ENCODE data around the gene OR13C2.
"Not testable (repeated sequence)": the region's sequence is repeated elsewhere in the genome, so short reads cannot be mapped to it uniquely, and the experiment has no call there.

Gene OR13C2, protein sequence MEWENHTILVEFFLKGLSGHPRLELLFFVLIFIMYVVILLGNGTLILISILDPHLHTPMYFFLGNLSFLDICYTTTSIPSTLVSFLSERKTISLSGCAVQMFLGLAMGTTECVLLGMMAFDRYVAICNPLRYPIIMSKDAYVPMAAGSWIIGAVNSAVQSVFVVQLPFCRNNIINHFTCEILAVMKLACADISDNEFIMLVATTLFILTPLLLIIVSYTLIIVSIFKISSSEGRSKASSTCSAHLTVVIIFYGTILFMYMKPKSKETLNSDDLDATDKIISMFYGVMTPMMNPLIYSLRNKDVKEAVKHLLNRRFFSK

DNA sequence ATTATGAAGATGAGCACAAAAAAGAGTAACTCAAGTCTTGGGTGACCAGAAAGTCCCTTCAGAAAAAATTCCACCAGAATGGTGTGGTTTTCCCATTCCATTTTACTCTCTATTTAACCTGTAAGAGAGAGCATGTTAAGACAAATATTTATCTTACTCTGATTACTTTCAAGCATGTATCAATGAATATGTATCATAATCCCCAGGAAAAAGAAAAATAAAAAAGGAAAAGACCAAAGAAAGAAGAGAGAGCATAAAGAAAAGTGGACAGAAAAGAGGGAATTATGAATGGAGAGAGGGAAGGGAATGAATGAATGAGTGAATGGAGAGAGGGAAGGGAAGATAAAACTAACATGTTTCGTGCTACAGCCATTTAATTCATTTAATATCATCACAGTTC, at the start of gene OR13C2:
Gene OR13C2 (minus strand): TSS at position 101 of the 400 bp plus-strand sequence. CDS start 0 bp downstream, at position 101.
- DNase-seq: not testable (repeated sequence)

DNA sequence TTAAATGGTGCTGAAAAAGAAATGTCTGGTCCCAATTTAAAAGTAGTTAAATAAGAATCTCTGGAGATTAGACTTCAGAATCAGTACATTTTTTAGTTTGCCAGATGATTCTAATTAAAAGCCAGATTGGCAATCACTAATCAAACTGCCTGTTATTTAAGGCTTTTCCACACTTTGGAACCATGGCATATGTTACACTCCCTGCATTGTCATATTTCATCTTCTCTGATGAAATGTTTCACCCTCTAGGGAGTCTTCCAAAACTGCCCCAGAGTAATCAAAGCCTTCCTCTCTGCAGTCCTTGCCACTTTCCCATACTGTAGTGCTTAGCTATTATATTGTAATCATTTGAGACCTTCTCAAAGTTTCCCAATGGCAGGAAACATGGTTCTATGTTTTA, 30.0 kb upstream of the OR13C2 start:
- no peak for DNase-seq

DNA sequence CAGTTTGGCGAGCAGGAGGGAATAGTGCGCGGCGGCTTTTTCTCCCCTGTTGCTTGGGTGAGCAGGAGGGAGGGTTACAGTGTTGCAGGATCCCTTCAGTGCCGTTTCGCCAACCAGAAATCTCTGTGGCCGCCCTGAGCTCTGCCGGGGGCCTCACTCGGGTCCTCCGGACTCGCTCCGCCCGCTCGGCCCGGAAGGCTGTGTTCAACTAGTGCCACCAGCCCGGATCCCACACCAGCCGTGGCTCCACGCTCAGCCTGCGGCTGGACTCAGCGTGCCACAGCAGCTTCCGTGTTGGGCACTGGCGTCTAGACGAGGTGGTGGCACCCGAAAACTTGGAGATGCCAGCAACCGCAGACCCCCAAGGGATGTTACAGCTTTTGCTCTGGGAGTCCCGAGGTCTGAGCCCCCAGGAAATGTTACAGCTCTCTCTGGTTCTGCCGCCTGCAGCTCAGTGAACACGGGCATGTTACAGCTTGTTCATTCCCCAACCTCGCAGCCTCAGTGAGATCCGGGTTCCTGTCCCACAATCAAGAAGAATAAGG, 28.6 kb upstream of the OR13C2 start:
- no peak for DNase-seq

DNA sequence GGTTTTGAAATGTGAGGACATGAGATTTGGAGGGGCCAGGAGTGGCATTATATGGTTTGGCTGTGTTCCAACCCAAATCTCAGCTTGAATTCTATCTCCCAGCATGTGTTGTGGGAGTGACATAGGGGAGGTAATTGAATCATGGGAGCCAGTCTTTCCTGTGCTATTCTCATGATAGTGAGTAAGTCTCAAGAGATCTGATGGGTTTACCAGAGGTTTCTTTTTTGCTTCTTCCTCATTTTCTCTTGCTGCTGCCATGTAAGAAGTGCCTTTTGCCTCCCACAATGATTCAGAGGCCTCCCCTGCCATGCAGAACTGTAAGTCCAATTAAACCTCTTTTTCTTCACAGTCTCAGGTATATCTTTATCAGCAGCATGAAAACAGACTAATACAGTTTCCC, 20.5 kb upstream of the OR13C2 start:
- not testable (repeated sequence) for DNase-seq

DNA sequence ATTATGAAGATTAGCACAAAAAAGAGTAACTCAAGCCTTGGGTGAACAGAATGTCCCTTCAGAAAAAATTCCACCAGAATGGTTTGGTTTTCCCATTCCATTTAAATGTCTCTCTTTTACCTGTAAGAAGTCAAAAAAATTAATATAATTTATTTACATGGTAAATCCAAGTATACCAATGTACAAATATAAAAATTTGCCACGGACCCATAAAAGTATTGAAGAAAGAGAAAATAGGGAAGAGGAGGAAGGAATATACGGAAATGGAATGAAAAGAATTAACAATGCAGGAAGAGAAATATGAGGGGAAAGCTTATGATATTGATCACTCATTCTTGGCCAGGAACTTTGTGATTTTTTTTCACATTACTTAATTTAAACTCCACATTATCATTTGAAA, 12.7 kb upstream of the OR13C2 start, which contains the start of gene OR13C9:
Gene OR13C9 (minus strand): TSS at position 101 of the 400 bp plus-strand sequence. CDS start 0 bp downstream, at position 101.
- no peak for DNase-seq

DNA sequence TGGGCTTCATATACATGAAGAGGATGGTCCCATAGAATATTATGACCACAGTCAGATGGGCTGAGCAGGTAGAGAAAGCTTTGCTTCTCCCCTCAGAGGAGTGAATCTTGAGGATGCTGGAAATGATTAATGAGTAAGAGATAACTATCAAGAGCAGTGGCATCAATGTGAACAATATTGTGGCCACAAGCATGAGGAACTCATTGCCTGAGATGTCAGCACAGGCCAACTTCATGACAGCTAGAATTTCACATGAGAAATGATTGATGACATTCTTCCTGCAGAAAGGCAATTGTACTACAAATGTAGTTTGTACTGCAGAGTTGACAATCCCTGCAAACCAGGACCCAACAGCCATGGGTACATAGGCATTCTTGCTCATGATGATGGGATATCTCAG, 12.0 kb upstream of the OR13C2 start:
- DNase-seq: no peak

DNA sequence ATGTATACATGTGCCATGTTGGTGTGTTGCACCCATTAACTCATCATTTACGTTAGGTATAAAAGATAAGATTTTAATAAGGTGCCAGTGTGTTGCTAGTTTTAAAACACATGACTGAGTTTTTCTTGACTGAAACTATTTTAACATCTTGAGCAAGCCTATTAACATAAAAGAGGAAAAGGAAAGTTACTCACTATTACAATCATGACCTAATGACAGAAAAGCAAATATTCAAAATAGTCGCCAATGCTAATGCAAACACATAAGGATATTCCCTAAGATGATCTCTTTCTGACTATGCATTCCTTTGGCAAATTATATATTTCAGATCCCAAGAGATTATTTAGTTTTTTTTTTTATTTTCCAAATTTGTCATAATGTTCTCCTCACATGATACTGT, 5.8 kb upstream of the OR13C2 start:
- DNase-seq: no peak

DNA sequence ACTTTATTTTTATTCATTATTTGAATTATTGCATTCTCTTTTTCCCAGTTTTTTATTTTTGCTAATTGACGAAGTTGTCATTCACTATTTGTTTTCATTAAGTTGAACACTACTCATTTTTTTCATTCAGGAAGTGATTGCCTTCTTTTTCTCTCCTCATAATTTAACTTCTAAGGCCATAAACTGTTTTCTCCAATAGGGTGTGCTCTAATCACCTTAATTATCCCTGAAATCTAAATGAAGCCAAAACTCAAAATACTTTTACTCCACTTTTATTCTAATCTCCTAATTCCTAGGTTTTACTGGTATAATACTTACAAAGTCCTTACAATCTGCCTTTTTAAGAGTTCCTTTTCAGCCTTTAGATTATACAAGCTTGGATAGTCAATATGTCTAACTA, 2.9 kb upstream of the OR13C2 start:
- no peak for DNase-seq

DNA sequence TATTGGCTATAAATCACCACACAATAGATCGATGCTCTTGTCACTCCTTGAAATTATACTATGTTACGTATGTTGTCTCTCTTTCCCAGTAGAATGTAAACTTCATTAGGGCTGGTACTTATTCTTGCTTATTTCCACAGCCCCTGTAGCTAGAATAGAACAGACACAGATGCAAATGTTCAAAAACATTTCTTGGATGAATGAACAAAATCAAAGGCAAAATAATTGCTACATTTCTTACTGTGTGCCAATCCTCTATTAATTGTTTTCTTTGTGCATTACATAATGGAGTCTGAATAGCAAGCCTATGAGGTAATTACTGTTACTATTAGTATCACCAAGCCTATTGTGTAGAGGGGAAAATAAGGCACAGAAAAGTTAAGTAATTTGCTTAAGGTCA, 725 bp upstream of the OR13C2 start:
- DNase-seq: no peak

DNA sequence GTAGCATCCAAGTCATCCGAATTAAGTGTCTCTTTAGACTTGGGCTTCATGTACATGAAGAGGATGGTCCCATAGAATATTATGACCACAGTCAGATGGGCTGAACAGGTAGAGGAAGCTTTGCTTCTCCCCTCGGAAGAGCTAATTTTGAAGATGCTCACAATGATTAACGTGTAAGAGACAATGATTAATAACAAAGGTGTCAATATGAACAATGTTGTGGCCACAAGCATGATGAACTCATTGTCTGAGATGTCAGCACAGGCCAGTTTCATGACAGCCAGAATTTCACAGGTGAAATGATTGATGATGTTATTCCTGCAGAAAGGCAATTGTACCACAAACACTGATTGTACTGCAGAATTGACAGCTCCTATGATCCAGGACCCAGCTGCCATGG, 626 bp downstream of the OR13C2 start:
- no peak for DNase-seq

DNA sequence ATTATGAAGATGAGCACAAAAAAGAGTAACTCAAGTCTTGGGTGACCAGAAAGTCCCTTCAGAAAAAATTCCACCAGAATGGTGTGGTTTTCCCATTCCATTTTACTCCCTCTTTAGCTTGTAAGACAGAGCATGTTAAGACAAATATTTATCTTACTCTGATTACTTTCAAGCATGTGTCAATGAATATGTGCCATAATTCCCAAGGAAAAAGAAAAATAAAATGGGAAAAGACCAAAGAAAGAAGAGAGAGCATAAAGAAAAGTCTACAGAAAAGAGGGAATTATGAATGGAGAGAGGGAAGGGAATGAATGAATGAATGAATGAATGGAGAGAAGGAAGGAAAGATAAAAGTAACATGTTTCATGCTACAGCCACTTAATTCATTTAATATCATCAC, 6.1 kb downstream of the OR13C2 start, which contains the start of gene OR13C5:
Gene OR13C5 (minus strand): TSS at position 101 of the 400 bp plus-strand sequence. CDS start 0 bp downstream, at position 101.
- not testable (repeated sequence) for DNase-seq

DNA sequence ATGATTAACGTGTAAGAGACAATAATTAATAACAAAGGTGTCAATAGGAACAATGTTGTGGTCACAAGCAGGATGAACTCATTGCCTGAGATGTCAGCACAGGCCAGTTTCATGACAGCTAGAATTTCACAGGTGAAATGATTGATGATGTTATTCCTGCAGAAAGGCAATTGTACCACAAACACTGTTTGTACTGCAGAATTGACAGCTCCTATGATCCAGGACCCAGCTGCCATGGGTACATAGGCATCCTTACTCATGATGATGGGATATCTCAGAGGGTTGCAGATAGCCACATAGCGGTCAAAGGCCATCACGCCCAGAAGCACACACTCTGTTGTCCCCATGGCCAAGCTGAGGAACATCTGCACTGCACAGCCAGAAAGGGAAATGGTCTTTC, 6.7 kb downstream of the OR13C2 start:
- DNase-seq: not testable (repeated sequence)

DNA sequence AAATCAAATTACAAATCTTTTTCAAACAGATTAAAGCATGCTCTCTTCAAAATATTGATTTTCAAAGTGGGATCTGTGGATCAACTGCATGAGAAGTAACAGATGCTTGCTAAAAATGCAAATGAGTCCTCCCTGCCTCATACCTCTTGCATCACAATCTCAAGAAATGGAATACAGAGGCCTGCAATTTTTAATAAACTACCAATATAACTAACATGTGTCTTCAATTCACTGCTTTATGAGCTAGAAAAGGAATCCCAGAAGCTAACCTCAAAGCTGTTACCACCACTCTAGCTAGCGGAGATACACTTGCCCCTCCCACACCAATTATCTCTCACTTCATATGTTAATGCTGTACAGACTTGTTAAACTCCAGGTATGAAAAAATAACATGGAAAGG, 15.8 kb downstream of the OR13C2 start:
- DNase-seq: no peak

DNA sequence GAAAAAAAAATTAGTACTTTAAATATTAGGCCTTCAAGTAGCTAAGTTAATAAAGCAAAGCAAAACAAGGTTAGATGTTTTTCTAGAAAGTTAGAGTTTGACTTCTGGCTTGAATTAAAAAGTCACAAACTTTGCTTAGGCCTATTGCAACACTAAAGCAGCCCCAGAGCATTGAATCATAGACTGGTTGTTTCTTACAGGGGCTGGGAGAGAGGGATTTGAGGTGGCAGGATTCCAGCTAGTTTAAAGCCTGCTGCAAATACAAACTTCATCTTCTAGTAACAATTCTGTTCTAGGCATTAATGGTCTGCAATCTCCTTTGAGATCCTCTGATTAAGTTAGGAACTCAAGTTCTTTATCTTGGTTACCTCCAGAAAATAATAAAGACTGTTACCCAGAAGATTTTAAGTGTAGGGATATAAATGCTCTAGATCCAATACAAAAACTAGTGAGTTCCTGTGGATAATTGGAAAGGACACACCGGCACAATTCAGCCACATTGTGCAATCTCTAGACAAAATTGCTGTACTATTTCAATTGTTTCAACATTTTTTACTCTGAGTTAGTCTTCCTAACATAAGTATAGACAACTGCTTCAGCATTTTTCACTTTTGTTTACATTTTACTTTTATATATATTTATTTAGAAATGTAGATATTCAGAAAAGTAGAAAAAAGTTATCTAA, 18.8 kb downstream of the OR13C2 start:
- no peak for DNase-seq

DNA sequence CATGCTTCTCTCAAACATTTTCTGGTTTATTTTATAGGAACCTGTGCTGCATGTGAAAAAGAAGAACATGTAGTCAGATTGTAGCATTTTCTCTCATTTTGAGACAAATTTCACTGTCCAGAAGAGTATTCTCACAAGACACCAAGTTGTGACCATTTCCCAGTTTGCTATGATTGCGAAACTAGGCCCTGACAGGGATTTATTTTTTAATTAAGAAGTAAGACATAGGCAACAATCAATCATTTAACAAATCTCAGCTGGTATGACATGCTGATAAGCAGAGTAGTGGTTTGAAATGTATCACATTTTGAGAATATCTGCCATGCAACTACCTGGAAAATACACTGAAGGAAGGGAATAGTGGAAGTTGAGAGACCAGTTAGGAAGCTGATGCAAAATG, 24.9 kb downstream of the OR13C2 start:
- DNase-seq: no peak

DNA sequence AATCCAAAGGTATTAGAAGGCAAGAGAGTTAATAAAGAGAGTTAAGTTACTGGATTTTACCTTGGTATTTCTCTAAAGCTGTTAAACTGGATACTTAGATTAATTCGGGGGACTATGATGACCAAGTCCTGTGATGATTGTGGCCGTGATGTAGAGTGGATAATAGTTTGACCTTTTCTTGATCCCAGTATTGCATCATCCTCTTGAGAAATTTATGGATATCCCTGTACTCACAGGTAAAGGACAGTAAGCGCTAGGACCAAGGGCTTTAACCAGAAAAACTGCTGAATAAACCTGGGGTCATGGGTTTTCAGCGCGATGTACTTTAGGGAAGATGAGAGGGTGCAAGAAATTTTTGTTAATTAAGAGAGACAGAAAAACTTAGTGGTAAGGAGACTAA, 28.2 kb downstream of the OR13C2 start:
- DNase-seq: no peak

DNA sequence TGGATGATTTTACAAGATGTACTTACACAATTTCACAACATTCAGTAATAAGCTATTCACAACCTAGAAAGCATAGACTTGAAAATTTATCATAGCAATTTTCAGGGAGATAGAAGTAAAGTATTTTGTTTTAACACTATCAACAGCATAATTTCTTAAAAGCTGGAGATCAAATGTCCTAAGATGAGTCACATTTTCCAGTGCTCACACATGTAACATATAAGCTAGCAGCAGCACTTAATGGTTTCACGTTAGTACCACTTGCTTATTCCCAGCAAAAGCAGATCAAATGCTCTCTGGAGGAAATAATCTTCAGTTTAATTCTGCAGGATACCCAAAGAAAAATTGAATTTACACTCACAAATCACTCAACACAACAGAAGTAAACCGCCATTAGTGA, 30.0 kb downstream of the OR13C2 start:
- no peak for DNase-seq

DNA sequence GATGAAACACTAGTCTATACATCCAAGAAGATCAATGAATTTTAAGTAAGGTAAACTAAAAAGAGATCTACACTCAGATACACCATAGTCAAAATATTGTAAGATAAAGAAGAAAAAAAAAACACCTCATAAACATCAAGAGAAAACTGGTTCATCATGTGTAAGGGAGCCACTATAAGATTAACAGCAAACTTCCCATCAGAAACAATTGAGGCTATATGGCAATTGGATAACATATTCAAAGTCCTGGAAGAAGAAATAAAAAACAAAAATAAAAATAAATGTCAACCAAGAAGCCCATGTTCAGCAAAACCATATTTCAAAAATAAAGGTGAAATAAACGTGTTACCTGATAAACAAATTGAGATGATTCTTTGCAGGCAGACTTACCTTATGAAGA, 32.8 kb downstream of the OR13C2 start:
- DNase-seq: no peak

DNA sequence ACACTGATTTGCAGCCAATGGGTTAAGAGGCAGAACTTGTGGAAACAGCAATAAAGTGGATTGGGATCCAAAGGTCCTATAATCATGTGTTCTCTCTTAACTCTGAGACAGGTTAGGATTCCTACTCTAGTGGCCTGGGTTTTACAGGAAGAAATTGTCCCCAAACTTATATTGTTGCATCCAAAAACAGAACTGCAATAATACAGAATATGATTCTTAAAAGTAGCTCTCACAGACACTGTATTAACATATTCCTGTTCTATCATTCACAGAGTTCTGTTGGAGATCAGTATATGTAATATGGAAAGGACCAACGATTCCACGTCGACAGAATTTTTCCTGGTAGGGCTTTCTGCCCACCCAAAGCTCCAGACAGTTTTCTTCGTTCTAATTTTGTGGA, 36.6 kb downstream of the OR13C2 start, which contains the start of gene OR13C8:
Gene OR13C8 (plus strand): TSS at position 301 of the 400 bp plus-strand sequence. CDS start 0 bp downstream, at position 301.
- no peak for DNase-seq

DNA sequence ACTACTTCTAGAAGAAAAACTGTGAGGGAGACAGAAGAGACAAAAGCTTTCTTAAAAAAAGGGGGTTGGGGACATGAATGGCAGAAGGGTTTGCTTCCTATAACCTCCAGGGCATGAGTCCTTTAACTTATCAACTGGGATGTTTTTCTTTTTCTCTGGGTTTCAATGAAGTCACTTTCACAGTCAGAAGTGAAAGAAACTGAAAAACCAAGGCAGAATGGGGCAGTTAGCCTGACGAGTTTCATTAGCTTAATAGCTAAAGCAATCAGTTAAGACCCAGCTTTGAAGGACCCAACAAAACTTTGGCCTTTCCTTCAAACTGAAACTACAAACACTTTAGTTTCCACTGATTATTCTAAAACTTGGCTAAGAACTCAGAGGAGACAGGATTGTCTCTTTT, 41.1 kb downstream of the OR13C2 start:
- DNase-seq: no peak

DNA sequence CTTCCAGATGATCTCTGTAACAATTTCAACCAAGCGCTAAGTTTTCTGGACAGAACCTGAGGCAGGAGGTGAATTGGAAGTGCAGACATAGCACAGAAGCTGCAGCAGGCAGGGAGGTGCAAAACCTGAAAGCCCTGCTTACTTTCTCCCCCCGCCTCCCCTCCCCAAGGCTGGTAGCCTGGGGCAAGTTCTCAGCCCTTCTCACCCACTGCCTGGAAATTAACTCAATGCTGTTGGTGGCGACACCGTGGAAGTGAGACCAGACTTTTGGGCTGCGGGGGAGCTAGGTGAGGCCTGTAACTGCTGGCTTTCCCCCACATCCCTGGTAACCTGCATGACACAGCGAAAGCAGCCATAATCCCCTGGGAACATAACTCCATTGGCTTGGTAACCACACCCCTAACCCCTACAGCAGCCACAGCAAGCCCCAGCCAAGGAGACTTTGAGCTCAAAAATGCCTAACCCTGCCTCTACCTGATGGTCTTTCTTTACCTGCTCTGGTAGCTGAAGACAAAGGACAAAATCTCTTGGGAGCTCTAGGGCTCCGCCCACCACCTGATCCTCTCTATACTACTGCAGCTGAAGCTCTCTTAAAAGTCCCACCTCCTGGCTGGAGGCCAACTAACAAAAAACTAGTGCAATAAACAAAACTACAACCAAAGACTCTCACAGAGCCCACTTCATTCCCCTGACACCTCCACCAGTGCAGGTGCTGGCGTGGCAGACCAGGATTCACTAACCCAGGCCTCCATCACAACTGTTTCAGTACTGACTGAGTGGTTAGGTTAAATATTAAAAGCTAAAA, 48.4 kb downstream of the OR13C2 start:
- no peak for DNase-seq

DNA sequence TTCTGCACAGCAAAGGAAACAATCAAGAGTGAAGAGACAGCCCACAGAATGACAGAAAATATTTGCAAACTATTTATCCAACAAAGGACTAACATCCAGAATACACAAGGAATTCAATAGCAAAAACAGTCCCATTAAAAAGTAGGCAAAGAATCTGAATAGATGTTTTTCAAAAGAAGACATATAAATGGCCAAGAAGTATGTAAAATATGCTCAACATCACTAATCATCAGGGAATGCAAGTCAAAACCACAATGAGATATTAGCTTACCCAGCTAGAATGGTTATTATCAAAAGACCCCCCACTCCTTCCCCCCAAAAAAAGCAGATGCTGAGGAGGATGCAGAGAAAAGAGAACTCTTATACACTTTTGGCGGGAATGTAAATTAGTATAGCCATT, 49.9 kb downstream of the OR13C2 start:
- no peak for DNase-seq

All from GDM1 (cell line).